HK-2 (cell line): ENCODE data around the gene MECP2.
"Not testable (repeated sequence)": the region's sequence is repeated elsewhere in the genome, so short reads cannot be mapped to it uniquely, and the experiment has no call there.

Source experiments
- DNase-seq: peaks from one replicate; pipeline ENCODE4 v3.0.0-alpha.2; 2018; ENCODE audit not compliant: unreplicated experiment

Gene MECP2

DNA sequence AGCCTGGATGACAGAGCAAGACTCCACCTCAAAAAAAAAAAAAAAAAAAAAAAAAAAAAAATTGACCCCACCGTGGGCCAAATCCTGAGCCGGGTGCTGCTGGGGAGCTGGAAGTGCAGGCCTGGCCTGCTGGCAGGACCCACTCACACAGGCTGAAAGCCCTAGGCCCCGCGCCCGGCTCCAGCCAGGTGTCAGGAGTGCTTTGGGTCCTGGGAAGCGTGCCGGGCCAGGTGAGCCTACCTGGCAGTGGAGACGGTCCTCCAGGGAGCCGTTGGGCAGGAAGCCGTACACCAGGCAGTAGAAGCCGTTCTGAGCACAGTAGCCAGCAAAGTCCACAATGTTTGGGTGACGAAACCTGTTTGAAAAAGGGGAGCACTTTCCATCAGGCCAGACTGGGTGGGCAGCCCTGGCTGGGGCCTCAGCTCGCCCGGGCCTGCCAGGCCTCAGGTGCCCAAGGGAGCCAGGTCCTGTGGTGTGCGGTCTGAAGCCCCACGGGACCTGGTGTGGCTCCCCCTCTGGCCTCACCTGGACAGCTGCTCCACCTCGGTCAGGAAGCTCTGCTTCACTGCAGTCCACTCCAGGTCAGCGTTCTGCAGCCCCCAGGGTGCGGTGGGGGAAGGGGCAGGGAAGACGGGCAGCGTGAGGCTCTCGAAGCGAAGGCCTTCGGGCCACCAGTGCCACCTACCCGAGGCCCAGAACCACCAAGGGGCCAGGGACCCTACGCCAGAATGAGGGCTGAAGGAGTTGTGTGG is 79.6 kb downstream of the MECP2 start:
- DNase-seq: no peak

DNA sequence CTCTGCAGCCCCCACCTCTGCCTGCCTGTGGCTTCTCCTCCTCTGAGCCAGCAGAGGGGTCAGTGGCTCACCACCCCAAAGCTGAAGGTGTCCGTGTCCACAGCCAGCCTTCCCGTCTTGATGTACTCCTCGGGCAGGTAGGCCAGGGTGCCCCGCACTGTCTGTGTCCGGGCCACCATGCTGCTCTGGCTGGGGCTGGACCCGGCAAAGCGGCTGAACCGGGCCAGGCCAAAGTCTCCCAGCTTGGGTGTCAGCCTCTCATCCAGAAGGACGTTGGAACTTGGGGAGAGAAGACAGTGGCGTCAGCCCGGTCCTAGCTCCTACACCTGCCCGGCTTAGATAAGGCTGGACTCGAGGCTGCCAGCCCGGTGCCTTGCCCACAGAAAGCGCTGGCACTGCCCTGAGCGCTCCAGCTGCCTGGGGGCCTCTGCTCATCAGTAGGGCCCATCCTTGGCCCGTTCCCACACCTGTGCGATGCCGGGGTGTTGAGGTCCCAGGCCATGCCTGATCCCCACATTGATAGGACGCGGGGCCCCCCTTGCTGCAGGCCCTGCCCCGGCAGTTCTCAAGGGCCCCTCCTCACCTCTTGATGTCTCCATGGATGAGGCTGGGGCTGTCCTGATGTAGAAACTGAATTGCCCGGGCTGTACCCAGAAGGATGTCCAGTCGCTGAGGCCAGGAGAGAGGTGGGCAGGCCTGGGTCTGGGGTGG is 81.0 kb downstream of the MECP2 start:
- no peak for DNase-seq

DNA sequence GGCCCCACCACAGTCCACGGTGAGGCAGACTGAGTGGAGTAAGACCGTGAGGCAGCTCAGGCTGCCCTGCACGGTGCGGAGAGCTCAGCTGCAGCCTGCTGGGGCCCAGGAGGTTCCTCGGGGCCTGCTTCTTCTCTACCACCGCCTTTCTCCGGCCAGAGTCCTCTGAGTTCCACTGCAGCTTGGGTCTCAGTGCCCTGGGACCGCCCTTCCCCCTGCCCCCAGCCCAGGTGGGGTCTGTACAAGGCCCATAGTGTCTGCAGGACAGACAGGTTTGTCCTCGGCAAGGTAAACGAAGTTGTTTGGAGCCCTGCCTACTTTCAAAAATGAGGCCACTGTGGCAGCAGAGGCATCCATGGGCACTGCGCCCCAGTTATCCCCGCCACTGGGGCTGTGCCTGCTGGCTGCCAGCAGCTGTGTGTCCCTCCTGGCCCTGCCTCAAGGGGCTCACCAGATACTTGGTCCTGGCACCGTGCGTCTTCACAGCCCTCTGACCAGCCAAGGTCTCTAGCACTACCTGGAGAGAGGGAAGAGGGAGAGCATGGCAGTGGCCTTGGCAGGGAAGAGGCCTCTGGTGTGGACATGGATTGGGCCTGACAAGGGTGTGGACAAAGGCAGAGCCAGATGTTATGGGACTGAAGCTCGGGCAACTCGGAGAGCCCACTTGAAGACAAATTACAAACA is 81.8 kb downstream of the MECP2 start:
- no peak for DNase-seq

DNA sequence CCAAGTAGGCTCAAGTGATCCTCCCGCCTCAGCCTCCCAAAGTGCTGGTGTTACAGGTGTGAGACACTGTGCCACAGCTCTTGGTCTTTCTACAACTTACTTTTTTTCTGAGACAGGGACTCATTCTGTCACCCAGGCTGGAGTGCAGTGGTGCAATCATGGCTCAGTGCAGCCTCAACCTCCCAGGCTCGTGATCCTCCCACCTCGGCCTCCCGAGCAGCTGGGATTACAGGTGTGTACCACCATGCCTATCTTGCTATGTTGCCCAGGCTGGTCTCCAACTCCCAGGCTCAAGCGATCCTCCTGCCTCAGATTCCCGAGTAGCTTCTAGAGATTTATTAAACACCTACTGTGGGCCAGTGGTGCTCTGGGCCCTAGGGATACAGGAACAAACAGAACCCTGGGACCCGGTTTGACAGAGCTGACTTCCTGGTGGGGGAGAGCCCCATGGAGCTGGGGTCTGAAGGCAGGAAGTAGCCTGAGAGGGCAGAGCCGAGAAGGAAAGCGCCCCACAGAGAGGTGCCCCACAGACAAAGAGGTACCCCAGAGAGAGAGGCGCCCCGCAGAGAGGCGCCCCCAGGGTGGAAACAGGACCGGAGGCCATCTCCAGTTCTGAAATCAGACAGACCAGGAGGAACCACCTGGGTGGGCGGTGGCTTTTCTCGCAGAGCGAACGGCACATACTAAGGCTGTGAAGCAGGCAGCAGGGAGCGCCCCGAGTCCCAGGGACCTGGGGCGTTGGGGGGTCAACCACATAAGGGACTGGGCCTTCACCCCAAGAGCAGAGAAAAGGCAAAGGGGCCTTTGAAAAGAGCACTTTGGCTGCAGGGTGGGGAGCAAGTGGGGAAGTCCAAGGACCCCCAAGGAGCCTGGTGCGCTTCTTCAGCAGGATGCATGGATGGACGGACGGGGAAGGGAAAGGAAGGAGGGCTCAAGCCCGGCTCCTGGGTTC is 82.8 kb downstream of the MECP2 start:
- DNase-seq: no peak

DNA sequence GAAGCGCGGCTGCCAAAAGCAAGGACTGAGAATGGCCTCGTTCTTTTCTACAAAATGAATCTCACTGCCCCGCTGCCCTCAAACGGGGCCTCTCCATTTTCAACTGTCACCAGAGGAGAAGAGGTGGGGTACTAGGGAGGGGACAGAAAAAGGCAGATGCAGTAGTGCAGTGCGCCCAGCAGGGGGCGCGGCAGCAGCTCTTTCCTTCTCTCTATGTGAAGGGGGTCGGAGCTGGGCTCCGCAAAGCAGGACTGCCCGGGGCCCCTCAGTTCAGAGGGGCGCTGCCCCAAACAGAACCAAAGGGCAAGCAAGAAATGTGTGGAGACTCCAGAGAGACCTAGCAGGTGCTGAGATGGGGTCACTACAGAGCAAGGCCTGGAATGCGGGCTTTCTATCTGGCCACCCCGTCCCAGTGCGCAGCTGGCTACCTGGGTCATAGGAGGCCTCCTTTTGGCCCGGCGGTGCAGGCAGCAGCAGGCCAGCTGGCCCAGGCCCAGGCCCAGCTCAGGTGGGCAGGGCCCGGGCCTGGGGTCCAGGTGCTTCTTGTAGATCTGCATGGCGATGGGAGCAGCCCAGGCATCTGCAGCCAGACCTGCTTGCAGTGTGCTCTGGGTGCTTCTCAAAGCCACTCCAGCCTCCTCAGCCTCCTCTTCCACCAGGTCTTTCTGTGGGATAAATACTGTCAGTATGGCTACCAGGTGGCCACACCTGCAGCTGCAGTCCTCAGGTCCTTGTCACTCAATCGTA is 83.7 kb downstream of the MECP2 start:
- no peak for DNase-seq

DNA sequence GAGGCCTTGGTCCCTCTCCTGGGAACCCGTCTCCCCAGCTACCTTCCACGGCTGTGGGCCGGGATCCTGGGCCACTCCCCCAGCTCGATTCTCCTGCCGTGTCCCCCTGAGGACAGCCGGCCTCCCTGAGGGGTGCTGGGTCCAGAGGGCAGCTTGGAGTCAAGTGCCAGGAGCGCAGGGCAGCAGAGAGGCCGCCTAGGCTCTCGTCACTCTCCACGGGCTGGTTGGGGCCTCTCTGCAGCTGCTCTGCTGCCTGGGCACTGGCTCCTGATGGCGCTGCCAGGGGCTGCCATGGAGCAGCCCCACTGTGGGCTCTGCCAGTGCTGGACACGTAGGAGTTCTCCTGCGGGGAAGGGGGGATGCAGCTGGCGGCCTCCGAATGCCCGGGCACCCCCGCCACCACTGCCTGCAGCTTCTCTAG is 84.5 kb downstream of the MECP2 start:
- no peak for DNase-seq

DNA sequence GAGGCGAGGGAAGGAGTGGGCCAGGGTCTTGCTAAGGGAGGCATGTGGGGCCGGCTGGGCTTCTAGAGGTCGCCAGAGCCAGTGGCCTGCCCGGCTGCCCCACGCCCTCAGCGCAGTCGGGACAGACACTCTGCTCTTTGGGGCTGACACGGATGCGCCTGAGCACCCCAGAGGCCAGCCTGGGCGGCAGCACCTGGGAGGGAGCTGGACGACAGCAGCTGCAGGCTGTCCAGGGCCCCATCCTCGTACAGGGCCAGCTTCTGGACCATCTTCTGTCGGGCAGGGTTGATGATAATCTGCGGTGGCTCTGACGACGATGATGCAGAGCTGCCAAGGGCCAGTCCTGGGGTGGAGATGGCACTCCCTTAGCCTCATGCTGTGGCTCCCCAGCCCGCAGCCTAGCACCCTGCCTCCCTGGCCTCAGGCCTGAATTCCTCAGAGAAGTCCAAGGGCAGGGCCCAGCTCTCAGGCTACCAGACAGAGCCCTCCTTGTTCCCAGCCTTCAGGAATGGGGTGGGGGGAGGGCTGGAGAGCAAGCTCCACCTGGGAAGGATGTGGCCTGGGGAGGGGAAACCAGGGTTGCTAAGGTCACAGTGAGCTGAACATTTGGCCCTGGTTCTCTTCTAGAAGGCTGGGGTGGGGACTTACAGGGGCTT is 85.1 kb downstream of the MECP2 start:
- no peak for DNase-seq

DNA sequence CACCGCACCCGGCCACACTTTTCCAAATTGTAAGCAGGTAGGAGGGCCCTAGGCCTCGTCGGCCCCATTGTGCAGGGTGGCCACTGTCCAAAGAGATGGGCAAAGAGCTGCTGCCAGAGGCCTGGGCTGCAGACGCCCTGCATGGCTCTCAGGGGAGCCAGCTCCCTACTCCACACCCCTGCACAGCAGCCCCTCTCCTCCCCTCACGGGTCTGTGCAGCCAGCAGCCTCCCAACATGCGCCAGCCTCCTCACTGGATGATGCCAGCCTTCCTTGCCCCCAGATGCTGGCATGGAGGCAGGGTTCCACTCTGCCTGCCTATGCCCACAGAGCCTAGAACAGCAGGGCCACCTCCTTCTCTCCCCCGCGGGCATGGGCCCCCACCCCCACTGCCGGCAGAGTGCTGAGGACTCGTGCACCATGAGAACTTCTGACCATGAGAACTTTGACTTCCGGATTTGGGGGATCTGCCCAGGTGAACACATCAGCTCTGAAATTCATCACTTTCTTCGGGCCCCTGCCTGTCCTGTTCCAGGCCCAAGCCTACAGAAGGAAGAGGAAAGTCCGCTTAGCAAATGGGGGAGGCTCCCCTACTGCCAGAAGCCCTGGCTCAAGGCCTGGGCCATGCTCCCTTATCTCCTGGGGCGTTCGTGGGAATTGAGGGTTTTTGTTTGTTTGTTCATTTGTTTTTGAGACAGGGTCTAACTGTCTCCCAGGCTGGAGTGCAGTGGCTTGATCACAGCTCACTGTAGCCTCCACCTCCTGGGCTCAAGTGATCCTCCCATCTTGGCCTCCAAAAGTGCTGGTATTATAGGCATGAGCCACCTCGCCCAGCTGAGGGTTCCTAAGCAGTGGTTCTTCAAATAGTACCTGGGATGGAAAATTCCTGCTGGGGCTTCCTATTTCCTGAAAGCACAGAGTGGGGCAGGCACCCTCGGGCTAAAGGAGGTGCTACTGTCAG is 85.9 kb downstream of the MECP2 start:
- no peak for DNase-seq

DNA sequence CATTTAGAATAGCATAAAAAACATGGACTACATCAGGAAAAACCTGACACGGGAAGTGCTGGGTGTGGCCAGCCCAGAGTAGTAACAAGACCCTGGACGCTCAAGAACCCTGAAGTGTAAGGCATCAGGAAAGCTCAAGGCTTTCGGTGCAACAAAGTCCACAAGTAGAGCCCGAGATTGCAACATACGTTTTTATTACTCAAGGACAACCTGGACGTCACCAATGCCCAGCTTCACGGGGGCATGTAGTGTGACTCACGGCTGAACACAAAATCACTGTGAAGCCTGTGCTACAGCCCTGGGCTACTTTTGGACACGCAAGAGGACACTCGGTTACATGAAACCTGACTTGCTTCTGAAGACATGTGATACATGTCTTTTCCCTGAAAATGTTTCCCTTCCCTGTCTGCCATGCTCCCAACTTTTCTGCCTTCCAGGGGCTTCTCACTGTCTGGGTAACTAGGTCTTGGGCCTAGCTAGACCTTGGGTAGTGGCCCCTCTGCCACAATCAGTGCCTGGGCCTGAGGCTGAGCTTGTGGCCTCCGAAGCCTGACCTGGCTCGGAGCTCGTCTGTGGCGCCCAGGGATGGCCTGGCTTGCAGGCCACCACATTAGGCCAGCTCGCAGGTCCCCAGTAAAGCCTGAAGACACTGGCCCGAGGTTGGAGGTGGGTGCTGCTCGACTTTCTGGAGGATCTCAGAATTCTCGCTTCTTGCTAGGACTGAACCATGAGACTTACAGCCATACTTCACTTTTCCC is 87.0 kb downstream of the MECP2 start:
- no peak for DNase-seq

DNA sequence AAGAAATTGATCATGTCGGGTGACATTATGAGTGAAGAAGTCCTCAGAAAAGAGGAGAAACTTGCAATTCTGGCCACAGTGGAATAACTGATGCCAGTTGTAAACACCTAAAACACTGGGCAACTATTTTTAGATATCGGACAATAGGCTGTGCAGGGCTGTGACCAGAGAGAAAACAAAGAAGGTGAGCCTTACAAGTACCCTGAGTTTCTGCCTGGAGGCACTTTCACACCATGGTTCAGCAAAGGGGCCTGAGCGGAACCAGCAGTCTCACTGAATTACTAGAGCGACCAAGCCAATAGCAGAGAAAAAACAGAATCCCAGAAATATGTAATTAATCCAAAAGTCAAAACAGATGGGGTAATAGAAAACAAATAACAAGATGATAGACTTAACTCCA is 89.0 kb downstream of the MECP2 start:
- DNase-seq: no peak

DNA sequence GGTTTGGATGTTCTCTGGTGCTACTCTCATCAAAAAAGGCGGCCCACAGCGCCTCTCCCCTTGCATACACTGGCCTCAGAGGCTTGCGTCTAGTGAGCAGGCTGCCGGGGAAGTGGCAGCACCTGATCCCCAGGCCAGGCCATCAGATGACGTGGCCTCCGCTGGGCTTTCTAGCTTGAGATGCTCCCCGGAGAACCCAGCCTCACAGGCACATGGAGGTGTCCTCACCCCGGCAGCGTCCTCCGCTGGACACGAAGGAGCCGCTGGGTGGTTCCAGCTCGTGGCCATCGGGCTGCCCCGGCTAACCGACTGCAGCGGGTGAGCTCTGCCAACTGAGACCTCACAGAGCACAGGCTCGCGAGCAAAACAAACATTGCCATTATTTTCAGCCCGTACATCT is 90.6 kb downstream of the MECP2 start:
- no peak for DNase-seq

DNA sequence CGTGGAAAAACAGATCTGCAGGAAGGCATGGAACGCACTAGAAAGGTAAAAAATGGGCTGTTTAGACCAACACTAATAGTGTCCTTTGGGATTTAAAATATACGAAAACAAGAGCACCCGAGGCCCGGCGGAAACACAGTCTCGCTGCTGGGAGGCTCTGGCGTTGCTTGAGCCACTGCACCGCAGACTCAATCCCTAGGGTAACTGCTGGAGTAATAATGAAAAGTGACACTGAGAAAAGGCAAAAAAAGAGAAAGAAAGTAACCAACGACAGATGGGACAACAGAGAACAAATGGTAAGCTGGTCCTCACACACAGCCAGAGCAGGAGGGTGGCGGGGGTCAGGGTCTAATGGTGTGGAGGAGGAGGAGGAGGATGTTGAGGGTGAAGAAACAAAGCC is 93.2 kb downstream of the MECP2 start:
- DNase-seq: no peak

DNA sequence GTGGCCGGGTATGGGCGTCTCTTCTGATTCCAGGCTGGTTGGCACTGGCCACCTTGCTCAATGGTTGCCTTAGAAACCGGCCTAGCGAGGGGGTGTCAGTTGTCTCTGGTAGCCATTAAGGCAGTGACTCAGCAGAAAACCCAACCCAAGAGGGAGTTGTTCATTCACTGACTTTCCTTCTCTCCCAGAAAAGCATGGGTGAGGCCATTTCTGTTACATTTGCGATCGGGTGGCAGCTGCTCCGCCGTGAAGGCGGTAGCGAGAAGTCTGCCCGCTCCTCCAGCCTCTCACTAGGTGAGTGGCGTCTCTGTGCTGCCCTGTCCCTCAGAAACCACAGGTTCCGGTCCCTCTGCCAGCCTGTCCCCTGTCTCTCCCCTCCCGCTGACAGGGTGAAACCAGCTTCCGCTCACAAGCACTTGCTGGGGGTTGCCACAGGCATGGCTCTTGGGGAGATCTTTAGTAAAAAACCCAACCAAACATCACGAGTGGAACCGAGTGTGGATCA is 95.2 kb downstream of the MECP2 start:
- peak; percentile 37 for DNase-seq

DNA sequence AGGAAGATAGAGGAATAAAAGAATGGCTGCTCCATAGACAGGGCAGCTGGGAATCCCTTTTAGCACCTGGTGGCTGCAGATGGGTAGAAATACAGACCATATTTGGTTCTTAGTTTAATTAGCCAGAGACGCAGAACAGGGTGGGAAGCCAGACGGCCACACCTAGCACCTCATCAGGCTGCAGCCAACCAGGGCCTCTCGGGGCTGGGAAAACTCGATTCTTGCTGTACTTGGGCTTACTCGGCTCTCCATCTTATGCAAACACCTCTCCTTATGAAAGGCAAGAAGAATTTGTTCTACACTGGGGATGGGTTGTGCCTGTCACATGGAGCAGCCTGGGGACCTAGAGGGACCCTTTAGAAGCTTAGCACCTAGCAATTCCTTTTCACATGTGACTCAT is 97.5 kb downstream of the MECP2 start:
- DNase-seq: no peak

DNA sequence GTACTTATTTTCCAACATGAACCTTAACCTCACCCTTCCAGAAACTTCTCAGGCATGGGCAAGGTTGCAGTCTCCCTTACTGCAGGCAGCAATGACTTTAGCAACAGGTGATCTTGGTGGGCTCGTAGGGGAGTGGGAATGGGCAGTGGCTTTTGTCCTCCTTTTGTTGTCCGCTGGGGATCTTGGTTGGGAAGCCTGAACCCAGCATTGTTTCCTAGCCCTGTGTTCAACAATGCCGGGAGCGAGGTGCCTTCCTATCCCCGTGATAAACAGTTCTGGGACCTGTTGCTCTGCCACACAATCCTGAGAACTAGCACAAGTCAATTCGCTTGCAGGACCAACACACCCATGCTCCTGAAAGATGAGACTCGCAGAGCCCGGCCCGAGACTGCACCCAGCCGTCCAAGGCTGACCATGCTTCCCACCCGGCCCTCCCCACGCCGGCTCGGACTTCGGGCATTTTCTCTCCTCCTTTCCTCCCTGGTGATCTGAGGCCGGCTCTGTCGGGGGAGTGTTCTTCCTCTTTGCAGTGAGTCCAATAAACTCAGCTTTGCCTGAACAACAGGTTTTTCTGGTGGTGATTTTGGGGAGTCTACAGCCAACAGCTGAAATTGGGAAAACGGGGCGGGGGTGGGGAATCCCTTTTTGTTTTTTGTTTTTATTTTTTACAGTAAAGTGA is 98.0 kb downstream of the MECP2 start:
- no peak for DNase-seq

DNA sequence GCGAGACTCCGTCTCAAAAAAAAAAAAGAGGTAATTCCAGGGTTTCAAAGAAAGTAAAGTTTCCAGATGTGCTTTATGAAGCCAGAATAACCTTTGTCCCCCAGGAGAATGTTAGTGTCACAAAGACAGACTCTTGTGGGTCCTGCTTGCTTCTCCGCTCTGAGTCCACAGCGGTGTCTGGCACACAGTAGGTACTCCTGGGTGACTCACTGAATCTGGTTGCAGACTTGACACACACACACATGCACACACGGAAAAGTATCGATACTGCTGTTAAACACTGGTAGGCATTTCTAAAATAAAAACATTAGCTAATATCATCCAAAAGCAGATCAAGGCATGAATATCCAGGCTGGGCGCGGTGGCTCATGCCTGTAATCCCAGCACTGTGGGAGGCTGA is 102.0 kb downstream of the MECP2 start:
- DNase-seq: no peak

DNA sequence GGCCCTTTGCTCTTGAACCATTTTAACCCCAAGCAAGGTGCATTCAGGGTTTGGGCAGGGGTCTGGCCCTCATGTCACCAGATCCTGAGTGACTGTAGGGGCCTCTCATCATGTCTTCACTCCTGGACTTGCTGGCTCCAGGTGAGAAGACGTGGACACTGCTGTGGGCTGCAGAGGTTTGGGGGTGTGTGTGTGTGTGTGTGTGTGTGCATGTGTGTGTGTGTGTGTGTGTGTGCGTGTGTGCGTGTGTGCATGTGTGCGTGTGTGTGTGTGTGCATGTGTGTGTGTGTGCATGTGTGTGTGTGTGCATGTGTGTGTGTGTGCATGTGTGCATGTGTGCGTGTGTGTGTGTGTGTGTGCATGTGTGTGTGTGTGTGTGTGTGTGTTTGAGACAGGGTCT is 103.1 kb downstream of the MECP2 start:
- DNase-seq: not testable (repeated sequence)

DNA sequence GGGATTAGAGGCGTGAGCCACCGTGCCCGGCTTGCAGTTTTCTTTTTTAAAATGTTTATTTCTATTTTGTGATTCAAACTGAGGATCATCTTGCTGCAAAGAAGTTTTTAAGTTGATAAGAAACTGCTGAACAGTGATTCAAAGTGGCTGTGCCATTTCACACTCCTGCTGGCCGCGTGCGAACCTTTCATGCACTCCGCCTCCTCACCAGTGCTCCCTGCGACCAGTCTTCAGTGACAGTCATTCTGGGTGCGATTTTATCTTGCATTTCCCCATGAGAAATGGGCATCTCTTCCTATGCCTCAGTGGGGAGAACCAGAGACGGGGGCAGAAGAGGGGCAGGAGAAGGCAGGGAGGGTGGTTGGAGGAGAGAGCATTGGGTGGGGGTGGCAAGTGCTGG is 103.5 kb downstream of the MECP2 start:
- DNase-seq: no peak
